OCI-LY7 (cell line): ENCODE data around the gene RFX2. TPM values are rescaled to one million over a fixed set of nuclear protein-coding genes. Genes with fewer than 3 reads are reported as not detected.

Source experiments
- BruUV-seq: library from RNA; stranded (reverse); fragments of 400-500 nt; replicated peaks from 2 replicates; lab custom pipeline; 2021; lab: Mats Ljungman, UMichigan
- CTCF ChIA-PET: fragments of 300-600 bp; sonication (Branson Sonifier 250); formaldehyde crosslinking; loops from one replicate; lab custom pipeline; 2022; ENCODE audit warnings: antibody characterized with exemption; ENCODE audit not compliant: unreplicated experiment; lab: Charles Lee
- POLR2A ChIA-PET: fragments of 300-600 bp; sonication (Branson Sonifier 250); formaldehyde crosslinking; loops from one replicate; lab custom pipeline; 2022; ENCODE audit warnings: antibody characterized with exemption; lab: Charles Lee
- DNase-seq: peaks from one replicate; pipeline ENCODE4 v3.0.0-alpha.2; 2015; ENCODE audit warnings: low spot score
- H2AFZ ChIP-seq: fragments of 200-600 bp; sonication (generic), shearing (Covaris generic); 2 replicates; pipeline ENCODE4 v1.6.1; 2014; ENCODE audit warnings: mild to moderate bottlenecking, antibody characterized with exemption, low read length, moderate library complexity
- H3K27ac ChIP-seq: fragments of 200-600 bp; sonication (generic); 2 replicates; pipeline ENCODE4 v1.5.1; 2014; ENCODE audit warnings: mixed run types, low read depth, mild to moderate bottlenecking, moderate library complexity, low read length, inconsistent platforms; ENCODE audit not compliant: poor library complexity, severe bottlenecking
- H3K36me3 ChIP-seq: fragments of 200-600 bp; sonication (generic); 2 replicates; pipeline ENCODE4 v1.6.1; 2014; ENCODE audit warnings: mild to moderate bottlenecking, antibody characterized with exemption, low read length, moderate library complexity, mixed read lengths; ENCODE audit not compliant: insufficient read depth
- H3K4me1 ChIP-seq: fragments of 200-600 bp; sonication (generic); 2 replicates; pipeline ENCODE4 v1.5.1; 2014; ENCODE audit warnings: mild to moderate bottlenecking, low read length; ENCODE audit not compliant: insufficient read depth, poor library complexity, severe bottlenecking
- H3K4me2 ChIP-seq: fragments of 200-600 bp; sonication (generic); 2 replicates; pipeline ENCODE4 v1.6.1; 2014; ENCODE audit warnings: mild to moderate bottlenecking, low read length
- H3K4me3 ChIP-seq: fragments of 200-600 bp; sonication (generic); 2 replicates; pipeline ENCODE4 v1.5.1; 2014; ENCODE audit warnings: mild to moderate bottlenecking, low read depth, low read length; ENCODE audit not compliant: poor library complexity, severe bottlenecking
- H3K79me2 ChIP-seq: fragments of 200-600 bp; sonication (generic); 2 replicates; pipeline ENCODE4 v1.6.1; 2016; ENCODE audit warnings: low read depth, mild to moderate bottlenecking, low read length, moderate library complexity, mixed read lengths; ENCODE audit not compliant: insufficient read depth
- H3K9me2 ChIP-seq: fragments of 200-600 bp; sonication (generic); 2 replicates; pipeline ENCODE4 v1.6.1; 2016; ENCODE audit warnings: mild to moderate bottlenecking, low read length, mixed read lengths; ENCODE audit not compliant: insufficient read depth
- H3K9me3 ChIP-seq: fragments of 200-600 bp; sonication (generic); 2 replicates; pipeline ENCODE4 v1.6.1; 2014; ENCODE audit warnings: mild to moderate bottlenecking, mixed run types, low read length, mixed read lengths
- H4K20me1 ChIP-seq: fragments of 200-600 bp; sonication (generic); 2 replicates; pipeline ENCODE4 v1.6.1; 2014; ENCODE audit warnings: mild to moderate bottlenecking, antibody characterized with exemption, low read length, moderate library complexity, mixed read lengths; ENCODE audit not compliant: insufficient read depth
- EZH2phosphoT487 ChIP-seq: fragments of 200-600 bp; sonication (generic); IDR thresholded peaks from 2 replicates; pipeline ENCODE4 v1.6.1; 2018; ENCODE audit warnings: low read depth, borderline replicate concordance, mild to moderate bottlenecking, mixed run types, antibody characterized with exemption, low read length, moderate library complexity, mixed read lengths
- intact Hi-C: fragments of 100-400 bp; cut with micrococcal nuclease; formaldehyde crosslinking; loops from one replicate; pipeline ENCODE4 v1.10.0; 2022; ENCODE audit not compliant: unreplicated experiment
- total RNA-seq, 2 experiments: library from RNA; depleted of rRNA in 1 of 2; stranded (reverse); fragments of >200 nt in 1 of 2; shearing (Covaris generic) in 1 of 2; gene quantifications; 2 replicates each; pipeline ENCODE4 v1.2.3, GENCODE V29; 2014 to 2022
- TF ChIP-seq, protein P1 (sequence below): fragments of 200-600 bp; sonication (generic); conservative IDR thresholded peaks from 2 replicates; pipeline ENCODE4 v1.5.1; 2014; ENCODE audit warnings: mild to moderate bottlenecking, antibody characterized with exemption, low read length, moderate library complexity, mixed read lengths

RFX2 gene
- total RNA-seq, 2 experiments from 2014 or later: 11.0 to 11.8 TPM

DNA sequence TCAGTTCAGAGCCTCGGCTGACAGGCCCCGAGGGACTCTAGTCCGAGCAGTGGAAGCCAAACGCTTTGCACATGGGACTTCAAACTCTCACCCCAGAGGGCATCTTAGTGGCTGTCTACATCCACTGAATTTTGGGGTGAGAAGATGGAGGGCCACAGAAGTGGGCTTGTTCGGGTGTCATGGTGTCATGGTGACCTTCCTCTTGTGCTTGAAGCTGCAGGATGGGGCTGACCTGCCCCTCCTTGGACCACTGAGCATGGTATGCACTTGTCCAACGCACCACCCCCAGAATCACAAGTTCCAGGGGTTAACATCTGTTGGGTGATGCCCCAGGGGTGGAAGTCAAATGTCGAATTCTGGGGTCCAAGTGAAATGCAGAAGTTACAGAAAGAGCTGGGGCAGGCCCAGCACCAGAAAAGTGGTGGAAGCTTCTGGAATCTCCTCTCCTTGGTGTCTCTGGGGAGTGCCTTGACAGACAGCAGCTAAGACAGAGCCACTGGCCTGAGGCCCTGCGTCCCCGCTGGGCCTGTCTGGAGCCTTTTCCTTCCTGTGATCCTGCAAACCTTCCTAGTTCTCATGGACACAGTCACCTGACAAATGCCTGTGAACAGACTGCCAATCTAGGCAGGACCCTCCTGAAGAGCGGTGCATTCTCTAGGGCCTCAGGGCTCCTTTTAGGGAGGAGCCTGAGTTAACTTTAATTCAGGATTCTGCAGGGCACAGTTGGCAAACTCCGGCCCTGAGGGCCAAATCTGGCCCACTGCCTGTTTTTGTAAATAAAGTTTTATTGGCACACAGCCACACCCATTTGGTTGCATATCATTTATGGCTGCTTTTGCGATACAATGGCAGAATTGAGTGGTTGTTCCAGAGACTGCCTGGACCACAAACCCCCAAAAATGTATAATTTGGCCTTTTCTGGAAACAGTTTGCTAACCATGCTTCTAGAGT is 67.2 kb downstream of the RFX2 start:
- DNase-seq: no peak
- intact Hi-C loops: no loop called here
- no peaks in the 10 kb centered on the region for H3K79me2 ChIP-seq
- H3K4me3 ChIP-seq: no peak overlapping the region
- ChIA-PET CTCF (no interaction called here), POLR2A (interaction anchor here (0.6 kb wide), 1 partner anchor 30 kb away, joined by 3 read pairs; no protein-coding TSS in a partner anchor)
- no peak overlapping the region for H2AFZ ChIP-seq
- H4K20me1 ChIP-seq: no peaks in the 10 kb centered on the region
- H3K36me3 ChIP-seq: no peaks in the 10 kb centered on the region
- no peak overlapping the region for H3K4me2 ChIP-seq
- H3K27ac ChIP-seq: no peak overlapping the region
- no peaks in the 10 kb centered on the region for H3K4me1 ChIP-seq
- no peaks in the 10 kb centered on the region for H3K9me2 ChIP-seq
- H3K9me3 ChIP-seq: no peaks in the 10 kb centered on the region
- no peak for TF ChIP-seq EZH2phosphoT487
- TF ChIP-seq, protein P1, sequence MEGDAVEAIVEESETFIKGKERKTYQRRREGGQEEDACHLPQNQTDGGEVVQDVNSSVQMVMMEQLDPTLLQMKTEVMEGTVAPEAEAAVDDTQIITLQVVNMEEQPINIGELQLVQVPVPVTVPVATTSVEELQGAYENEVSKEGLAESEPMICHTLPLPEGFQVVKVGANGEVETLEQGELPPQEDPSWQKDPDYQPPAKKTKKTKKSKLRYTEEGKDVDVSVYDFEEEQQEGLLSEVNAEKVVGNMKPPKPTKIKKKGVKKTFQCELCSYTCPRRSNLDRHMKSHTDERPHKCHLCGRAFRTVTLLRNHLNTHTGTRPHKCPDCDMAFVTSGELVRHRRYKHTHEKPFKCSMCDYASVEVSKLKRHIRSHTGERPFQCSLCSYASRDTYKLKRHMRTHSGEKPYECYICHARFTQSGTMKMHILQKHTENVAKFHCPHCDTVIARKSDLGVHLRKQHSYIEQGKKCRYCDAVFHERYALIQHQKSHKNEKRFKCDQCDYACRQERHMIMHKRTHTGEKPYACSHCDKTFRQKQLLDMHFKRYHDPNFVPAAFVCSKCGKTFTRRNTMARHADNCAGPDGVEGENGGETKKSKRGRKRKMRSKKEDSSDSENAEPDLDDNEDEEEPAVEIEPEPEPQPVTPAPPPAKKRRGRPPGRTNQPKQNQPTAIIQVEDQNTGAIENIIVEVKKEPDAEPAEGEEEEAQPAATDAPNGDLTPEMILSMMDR: no peak
- no TSS peak for BruUV-seq

DNA sequence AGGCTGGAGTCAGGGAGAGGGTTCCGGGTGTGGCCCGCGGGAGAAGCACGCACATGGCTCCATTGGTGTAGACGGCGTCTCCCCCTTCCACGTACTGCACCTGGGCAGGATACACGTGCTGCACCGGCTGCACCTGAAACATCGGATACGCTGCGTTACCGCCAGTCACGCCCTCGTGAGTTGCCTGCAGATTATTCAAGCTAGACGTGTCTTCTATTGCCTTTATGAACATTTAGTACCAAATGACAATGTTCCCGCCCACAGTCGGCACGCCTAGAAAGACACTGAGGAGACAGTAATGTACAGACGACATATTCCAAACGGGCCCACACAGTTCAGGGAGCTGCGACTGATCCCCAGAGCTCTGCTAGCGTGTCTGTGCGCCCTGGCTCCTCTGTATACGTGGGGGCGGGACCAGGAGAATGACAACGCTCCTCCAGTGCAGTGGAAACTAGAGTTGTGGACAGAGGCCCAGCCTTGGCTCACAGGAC is 68.3 kb downstream of the RFX2 start:
- H2AFZ ChIP-seq: no peak overlapping the region
- intact Hi-C loops: no loop called here
- H3K9me2 ChIP-seq: no peaks in the 10 kb centered on the region
- H3K4me1 ChIP-seq: no peaks in the 10 kb centered on the region
- H3K9me3 ChIP-seq: no peaks in the 10 kb centered on the region
- POLR2A ChIA-PET: interaction anchor here (0.6 kb wide), 1 partner anchor 29 kb away, joined by 3 read pairs; no protein-coding TSS in a partner anchor
- no peaks in the 10 kb centered on the region for H4K20me1 ChIP-seq
- BruUV-seq: no TSS peak
- H3K4me3 ChIP-seq: no peak overlapping the region
- no peak overlapping the region for H3K4me2 ChIP-seq
- H3K36me3 ChIP-seq: no peaks in the 10 kb centered on the region
- no peak overlapping the region for H3K27ac ChIP-seq
- TF ChIP-seq, protein P1: no peak
- no peak for TF ChIP-seq EZH2phosphoT487
- no peaks in the 10 kb centered on the region for H3K79me2 ChIP-seq
- DNase-seq: peak; percentile 53
- CTCF ChIA-PET: no interaction called here
